GM19438 (cell line): Measurements from ENCODE around the gene INKA2.

Experiments used
- ATAC-seq: cut with Tn5 transposase; IDR thresholded peaks from one replicate; pipeline ENCODE4 v1.9.1; 2021; ENCODE audit warnings: low read depth; ENCODE audit not compliant: unreplicated experiment

INKA2 gene

DNA sequence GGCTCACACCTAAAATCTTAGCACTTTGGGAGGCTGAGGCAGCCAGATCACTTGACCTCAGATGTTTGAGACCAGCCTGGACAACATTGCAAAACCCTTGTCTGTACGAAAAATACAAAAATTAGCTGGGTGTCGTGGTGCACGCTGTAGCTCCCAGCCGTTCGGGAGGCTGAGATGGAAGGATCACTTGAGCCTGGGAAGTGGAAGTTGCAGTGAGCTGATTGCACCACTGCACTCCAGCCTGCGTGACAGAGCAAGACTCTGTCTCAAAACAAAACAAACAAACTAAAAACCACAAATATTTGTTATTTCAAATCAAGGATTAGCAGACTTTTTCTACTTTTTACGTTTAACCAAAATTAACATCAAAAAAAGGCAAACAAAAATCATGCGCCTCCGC, 31.3 kb downstream of the INKA2 start:
- ATAC-seq = no peak

DNA sequence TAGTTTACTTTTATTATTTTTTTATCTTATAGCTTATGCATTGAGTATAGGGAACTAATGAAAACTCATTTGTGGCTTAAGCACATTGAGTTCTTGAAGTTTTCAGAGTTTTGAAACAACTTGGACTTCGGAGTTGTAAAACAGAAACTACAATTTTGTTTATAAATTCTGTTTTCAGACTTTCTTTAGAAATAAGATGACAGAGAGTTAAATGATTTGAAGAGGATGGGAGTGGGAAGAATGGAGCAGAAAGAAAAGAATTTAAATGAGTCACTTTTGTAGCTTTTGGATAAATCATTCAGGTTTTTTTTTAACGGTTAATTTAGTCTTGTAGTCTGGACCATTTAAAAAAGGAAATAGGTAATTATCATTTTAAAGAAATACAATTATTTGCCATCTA, 32.3 kb downstream of the INKA2 start:
- no peak for ATAC-seq

DNA sequence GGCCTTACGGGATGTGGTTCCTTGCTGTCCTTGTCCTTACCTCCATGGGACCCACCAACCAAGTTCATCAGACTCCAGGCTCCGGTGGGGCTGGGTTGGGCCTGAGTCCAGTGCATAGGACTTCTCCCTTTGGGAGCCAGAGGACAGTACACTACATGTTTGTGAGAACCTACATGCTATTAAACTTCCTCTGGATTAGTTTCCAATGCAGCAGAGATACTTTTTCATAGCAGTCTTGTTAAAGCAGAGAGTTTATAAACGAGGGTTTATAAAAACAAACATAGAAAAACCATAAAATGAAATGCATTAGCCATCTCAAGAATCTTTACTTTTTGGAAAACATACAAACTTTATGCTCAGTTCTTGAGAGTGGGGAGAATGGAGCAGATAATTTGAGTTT, 33.4 kb downstream of the INKA2 start:
- ATAC-seq = no peak

DNA sequence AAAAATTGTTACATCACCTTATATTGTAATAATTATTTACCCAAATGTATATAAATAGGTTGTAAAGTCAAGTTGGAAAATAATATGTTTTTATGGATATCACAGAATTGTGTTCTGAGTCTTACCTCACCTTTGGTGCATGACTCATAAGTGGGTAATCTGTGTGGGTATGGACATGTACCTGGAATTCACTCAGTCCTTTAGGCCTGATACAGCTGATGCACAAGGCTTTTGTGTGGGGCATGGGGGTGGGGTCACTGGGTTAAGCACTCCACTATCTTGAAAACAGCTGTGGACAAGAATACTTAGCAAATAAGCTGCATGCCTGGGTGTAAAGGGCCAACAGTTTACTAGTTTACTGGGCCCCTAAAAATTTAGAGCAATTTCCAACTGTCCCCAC, 34.4 kb downstream of the INKA2 start:
- ATAC-seq = no peak

DNA sequence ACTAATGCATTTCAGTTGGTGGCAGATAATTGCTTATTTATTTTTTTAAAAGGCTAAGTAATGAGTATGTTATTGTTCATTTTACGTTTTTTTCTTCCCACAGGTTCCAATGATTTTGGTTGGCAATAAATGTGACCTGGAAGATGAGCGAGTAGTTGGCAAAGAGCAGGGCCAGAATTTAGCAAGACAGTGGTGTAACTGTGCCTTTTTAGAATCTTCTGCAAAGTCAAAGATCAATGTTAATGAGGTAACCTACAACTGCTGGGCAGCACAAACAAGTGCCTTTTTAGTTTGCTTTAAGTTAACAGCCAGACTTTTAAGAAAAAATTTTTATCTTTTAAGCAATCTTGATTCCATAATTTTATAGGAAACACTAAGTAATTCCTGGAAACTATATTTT, 35.0 kb downstream of the INKA2 start:
- ATAC-seq = no peak

DNA sequence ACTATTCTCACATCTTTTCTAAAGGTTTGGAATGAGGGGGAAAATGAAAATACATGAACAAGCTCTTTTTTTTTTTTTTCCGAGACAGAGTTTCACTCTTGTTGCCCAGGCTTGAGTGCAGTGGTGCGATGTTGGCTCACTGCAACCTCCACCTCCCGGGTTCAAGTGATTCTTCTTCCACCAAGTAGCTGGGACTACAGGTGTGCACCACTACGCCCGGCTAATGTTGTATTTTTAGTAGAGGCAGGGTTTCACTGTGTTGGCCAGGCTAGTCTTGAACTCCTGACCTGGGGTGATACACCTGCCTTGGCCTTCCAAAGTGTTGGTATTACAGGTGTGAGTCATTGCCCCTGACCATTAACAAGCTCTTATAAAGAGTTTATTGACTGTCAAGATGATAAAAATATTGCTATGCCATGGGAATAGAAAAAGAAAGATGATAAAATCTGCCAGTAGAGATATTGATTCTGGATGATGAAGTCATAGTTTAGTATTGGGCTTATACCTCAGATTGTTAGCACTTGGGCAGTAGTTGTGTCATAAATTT, 36.6 kb downstream of the INKA2 start:
- ATAC-seq = no peak

DNA sequence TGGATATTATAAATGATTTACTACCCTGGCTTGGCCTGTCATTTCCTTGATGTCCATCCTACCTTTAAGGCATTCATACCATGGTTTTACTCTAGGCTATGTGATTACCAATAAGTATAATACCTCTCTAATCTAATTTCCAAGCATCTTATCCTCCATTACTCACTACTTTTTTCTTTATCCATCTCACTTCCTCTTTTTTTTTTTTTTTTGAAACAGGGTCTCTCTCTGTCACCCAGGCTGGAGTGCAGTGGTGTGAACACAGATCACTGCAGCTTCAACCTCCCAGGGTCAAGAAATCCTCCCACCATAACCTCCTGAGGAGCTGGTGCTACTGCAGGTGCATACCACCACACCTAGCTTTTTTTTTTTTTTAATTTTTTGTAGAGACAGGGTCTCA, 39.9 kb downstream of the INKA2 start:
- no peak for ATAC-seq

DNA sequence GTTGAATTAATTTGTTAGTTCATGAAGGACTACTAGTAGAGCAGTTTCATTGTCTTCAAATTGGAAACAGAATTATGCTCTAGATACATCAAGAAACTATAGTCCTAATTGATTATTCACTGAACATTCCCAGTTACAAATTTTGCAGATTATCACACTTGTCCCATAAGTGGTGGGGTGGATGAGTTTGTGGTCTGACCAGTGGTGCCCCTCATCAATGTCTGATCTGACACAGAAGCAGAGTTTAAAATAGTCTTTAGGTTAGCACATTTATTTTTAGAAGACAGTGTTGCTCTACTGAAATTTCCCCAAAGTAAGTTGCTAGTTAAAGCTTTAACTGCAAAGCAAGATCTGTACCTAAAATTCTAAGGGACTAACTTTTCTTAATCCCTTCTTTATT, 42.9 kb downstream of the INKA2 start:
- ATAC-seq = no peak

DNA sequence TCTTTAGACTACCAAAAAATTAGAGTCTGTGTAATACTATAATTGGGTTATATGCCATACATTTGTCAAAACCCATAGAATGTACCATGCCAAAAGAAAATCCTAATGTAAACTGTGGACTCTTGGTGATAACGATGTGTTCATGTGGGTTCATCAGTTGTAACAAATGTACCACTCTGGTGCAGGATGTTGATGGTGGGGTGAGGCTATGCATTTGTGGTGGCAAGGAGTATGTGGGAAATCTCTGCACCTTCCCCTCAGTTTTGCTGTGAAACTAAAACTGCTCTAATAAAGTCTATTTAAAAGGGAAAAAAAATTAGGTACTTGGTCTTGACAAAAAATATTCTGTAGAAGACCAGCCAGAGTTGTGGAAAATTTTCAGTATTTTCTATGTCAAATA, 43.4 kb downstream of the INKA2 start:
- ATAC-seq = no peak

DNA sequence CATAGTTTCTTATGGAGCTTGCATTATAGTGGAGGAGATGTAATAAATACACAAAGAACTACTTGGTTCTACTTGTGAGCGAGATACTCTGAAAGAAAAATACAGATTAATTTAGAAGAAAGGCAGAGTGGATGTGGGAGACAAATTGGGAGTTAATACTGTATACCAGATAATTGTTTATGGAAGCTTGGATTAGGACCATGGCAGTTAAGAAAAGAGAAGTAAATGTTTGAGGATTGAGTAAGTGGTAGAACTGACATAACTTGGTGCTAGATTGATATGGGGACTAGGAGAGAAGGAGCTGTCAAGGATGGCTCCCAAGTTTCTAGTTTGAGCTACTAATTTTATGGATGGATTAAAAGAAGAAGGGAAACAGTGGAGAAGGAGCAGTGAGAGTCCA, 47.3 kb downstream of the INKA2 start:
- ATAC-seq = no peak

DNA sequence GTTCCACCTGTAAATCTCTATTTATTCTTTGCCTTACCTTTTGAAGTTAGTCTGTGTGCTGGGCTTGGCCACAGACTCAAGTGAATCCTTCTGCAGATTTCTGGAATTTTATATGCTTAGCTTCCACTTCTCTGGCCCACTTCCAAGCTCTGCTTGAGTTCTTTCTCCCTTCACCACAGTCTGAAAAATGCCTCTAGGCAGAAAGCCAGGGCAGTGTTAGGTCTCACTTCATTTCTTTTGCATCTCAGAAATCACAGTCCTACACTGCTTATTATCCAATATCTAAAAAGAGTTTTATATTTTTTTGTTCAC, 48.9 kb downstream of the INKA2 start:
- no peak for ATAC-seq
